Cardiac muscle cell (in vitro differentiated cells and primary cell): ENCODE results near the gene VPS13A. TPM values are rescaled to one million over a fixed set of nuclear protein-coding genes. Genes with fewer than 3 reads are reported as not detected.

ENCODE experiments used
- DNase-seq, 2 donors: peaks; one replicate each; pipeline versions ENCODE4 v3.0.0 to v3.0.0-alpha.2; 2010 to 2017; ENCODE audit warnings: low read depth in 1 of 2, low spot score in 1 of 2
- H3K27ac ChIP-seq: fragments of 200-600 bp; sonication (generic); 2 replicates; pipeline ENCODE4 v1.5.1; 2016
- H3K27me3 ChIP-seq: fragments of 200-600 bp; sonication (generic); 2 replicates; pipeline ENCODE4 v1.6.0; 2016; ENCODE audit warnings: control low read depth
- H3K36me3 ChIP-seq: fragments of 200-600 bp; sonication (generic); 2 replicates; pipeline ENCODE4 v1.5.1; 2016; ENCODE audit warnings: control low read depth
- H3K4me1 ChIP-seq: fragments of 200-600 bp; sonication (generic); 2 replicates; pipeline ENCODE4 v1.8.1; 2017; ENCODE audit warnings: low read depth, mild to moderate bottlenecking, mixed run types
- H3K4me3 ChIP-seq: fragments of 200-600 bp; sonication (generic); 2 replicates; pipeline ENCODE4 v1.5.1; 2016; ENCODE audit warnings: mild to moderate bottlenecking
- H3K9me3 ChIP-seq: fragments of 200-600 bp; sonication (generic); 2 replicates; pipeline ENCODE4 v1.5.1; 2017; ENCODE audit warnings: low read depth, mild to moderate bottlenecking, control low read depth
- CTCF ChIP-seq: IDR thresholded peaks from 2 replicates; pipeline ENCODE4 v1.5.1; 2012; ENCODE audit warnings: low read depth, mild to moderate bottlenecking, low read length
- polyA plus RNA-seq: library from polyadenylated mRNA; unstranded; fragments of >200 nt; fragmentation: Nextera tagmentation; extraction: Ambion mirVana; gene quantifications from 2 replicates; pipeline ENCODE4 v1.2.1, GENCODE V29; 2016
- total RNA-seq: library from RNA; depleted of rRNA; stranded (reverse); fragments of >200 nt; gene quantifications from 2 replicates; pipeline ENCODE4 v1.2.3, GENCODE V29; 2016

The VPS13A gene
- total and polyA plus RNA-seq, 2 experiments from 2014 or later, result 10.7 to 32.3 TPM

- H3K36me3 ChIP-seq, result no peaks in the 10 kb centered on the region
- H3K4me1 ChIP-seq, result peaks cover 11% of the 10 kb centered on the region
- H3K4me3 ChIP-seq, result no peak overlapping the region
- H3K27me3 ChIP-seq, result no peaks in the 10 kb centered on the region
- no peak overlapping the region for H3K27ac ChIP-seq
- TF ChIP-seq CTCF, result no peak
- no peaks in the 10 kb centered on the region for H3K9me3 ChIP-seq
- no peak for DNase-seq
Observed at GRCh38 chr9:77183581-77183980, 6.2 kb downstream of the VPS13A start.

DNA sequence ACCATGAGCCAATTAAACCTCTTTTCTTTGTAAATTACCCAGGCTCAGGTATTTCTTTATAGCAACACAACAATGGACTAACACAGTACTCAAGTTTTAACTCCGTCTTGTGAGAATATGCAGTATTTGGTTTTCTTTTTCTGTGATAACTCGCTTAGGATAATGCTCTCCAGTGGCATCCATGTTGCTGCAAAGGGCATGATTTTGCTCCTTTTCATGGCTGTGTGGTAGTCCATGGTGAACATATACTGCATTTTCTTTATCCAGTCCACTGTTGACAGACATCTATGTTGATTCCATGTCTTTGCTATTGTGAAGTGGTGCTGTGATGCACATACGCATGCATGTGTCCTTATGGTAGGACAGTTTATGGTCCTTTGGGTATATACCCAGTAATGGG is 10.9 kb downstream of the VPS13A start:
- H3K4me3 ChIP-seq, result no peak overlapping the region
- H3K9me3 ChIP-seq, result no peaks in the 10 kb centered on the region
- H3K27ac ChIP-seq, result no peak overlapping the region
- no peaks in the 10 kb centered on the region for H3K27me3 ChIP-seq
- DNase-seq, result no peak
- H3K4me1 ChIP-seq, result no peaks in the 10 kb centered on the region
- no peak for TF ChIP-seq CTCF
- H3K36me3 ChIP-seq, result no peaks in the 10 kb centered on the region

DNA sequence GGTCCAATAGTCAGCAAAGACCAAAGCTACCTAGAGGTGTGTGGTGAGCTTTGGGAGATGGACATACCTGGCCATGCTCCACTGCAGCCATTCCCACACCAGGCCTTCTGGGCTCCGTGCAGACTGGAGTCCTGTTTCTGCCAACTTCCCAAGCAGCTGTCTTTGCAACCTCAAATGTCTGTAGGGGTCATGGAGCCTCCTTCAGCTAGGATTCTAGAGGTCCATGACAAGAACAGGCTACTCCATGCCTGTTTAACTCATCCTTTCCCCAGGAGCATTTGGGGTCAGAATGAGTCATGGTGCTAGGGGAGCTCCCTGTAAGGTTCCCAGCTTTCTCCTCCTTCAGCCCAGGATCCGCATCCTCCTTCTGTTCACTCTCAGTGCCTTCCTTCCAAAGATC is 17.1 kb downstream of the VPS13A start:
- no peak for DNase-seq
- H3K4me3 ChIP-seq, result no peak overlapping the region
- no peak for TF ChIP-seq CTCF
- no peak overlapping the region for H3K27ac ChIP-seq
- H3K9me3 ChIP-seq, result no peaks in the 10 kb centered on the region
- H3K36me3 ChIP-seq, result no peaks in the 10 kb centered on the region
- H3K4me1 ChIP-seq, result no peaks in the 10 kb centered on the region
- H3K27me3 ChIP-seq, result no peaks in the 10 kb centered on the region

- DNase-seq, result peak; percentile 8 to 14
- H3K4me3 ChIP-seq, result no peak overlapping the region
- H3K4me1 ChIP-seq, result no peaks in the 10 kb centered on the region
- H3K27ac ChIP-seq, result no peak overlapping the region
- no peaks in the 10 kb centered on the region for H3K27me3 ChIP-seq
- no peak for TF ChIP-seq CTCF
- H3K36me3 ChIP-seq, result peaks cover 16% of the 10 kb centered on the region
- no peaks in the 10 kb centered on the region for H3K9me3 ChIP-seq
Observed at GRCh38 chr9:77210116-77210515, 32.8 kb downstream of the VPS13A start.

DNA sequence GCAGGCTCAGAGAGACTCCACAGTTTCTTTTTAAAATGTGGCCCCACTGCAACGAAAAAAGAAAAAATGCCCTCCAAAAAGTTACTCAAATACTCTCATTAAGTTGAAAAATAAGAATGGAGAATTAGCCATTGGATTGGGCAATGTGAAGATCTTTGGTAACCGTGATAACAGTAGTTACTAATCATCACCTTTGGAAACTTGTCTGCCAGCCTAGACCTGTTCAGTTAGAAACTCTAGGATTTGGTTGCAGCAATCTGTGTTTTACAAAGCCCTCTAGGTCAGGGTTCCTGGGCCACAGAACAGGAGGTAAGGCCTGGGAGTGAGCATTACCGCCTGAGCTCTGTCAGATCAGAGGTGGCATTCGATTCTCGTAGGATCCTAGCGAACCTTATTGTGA is 34.2 kb downstream of the VPS13A start:
- Histone ChIP-seq H3K4me1 (no peaks in the 10 kb centered on the region), H3K4me3 (no peak overlapping the region), H3K27me3 (no peaks in the 10 kb centered on the region), H3K36me3 (peaks cover 16% of the 10 kb centered on the region), H3K27ac (no peak overlapping the region), H3K9me3 (no peaks in the 10 kb centered on the region)
- no peak for TF ChIP-seq CTCF
- DNase-seq, result no peak

DNA sequence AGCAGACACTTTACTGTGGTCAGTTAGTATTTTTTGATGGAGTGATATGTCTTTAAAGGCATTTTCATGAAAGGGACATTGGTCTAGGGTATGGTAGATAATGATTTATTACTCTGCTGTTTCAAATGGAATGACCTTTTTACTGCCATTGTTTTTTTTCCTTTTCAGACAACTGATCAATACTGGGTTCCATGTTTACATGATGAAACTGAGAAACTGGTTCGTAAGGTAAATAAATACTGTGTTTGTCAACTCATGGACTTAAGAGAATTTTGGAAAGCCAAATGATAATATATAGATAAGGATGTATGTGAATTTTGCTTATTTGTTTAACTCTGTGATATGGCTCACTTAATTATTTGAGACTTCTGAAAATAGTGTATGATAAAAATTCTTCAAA is 35.5 kb downstream of the VPS13A start:
- Histone ChIP-seq H3K4me3 (no peak overlapping the region), H3K27ac (no peak overlapping the region), H3K9me3 (no peaks in the 10 kb centered on the region), H3K36me3 (peaks cover 18% of the 10 kb centered on the region), H3K27me3 (no peaks in the 10 kb centered on the region), H3K4me1 (no peaks in the 10 kb centered on the region)
- DNase-seq, result no peak
- TF ChIP-seq CTCF, result no peak
